Astrocyte of the cerebellum (primary cell): ENCODE data around the gene HDAC4.

Experiments
- DNase-seq: peaks from one replicate; pipeline ENCODE4 v3.0.0-alpha.2; 2011; ENCODE audit warnings: low read depth
- H3K4me3 ChIP-seq: 2 replicates; pipeline ENCODE4 v1.5.1; 2011; ENCODE audit warnings: mild to moderate bottlenecking, low read depth, low read length, moderate library complexity
- CTCF ChIP-seq: IDR thresholded peaks from 2 replicates; pipeline ENCODE4 v1.5.1; 2012; ENCODE audit warnings: low read length, low read depth, moderate library complexity, mild to moderate bottlenecking; ENCODE audit errors: missing control alignments
- in situ Hi-C: cut with HindIII; loops from 2 replicates; pipeline ENCODE4 v1.10.0; 2017; ENCODE audit warnings: low sequenced_read_pairs

The HDAC4 gene

GRCh38 chr2:239393941-239394340, 6.9 kb downstream of the HDAC4 start:
- no peak for DNase-seq
- no peak overlapping the region for H3K4me3 ChIP-seq
- TF ChIP-seq CTCF: no peak
- in situ Hi-C loops: no loop called here

- TF ChIP-seq CTCF: no peak
- DNase-seq: no peak
- in situ Hi-C loops: no loop called here
- no peak overlapping the region for H3K4me3 ChIP-seq
Observed at GRCh38 chr2:239393388-239393940, 7.4 kb downstream of the HDAC4 start.

GRCh38 chr2:239392688-239393387, 8.0 kb downstream of the HDAC4 start:
- TF ChIP-seq CTCF: no peak

GRCh38 chr2:239392072-239392357, 8.8 kb downstream of the HDAC4 start:
- TF ChIP-seq CTCF: no peak
- DNase-seq: no peak
- in situ Hi-C loops: no loop called here
- no peak overlapping the region for H3K4me3 ChIP-seq

More at GRCh38 chr2:239392688-239393387, 8.0 kb downstream of the HDAC4 start:
- no peak for DNase-seq
- in situ Hi-C loops: no loop called here
- H3K4me3 ChIP-seq: no peak overlapping the region

- in situ Hi-C loops: no loop called here
- H3K4me3 ChIP-seq: no peak overlapping the region
- no peak for DNase-seq
- no peak for TF ChIP-seq CTCF
Observed at GRCh38 chr2:239391286-239392071, 9.3 kb downstream of the HDAC4 start.

- TF ChIP-seq CTCF: no peak
- no peak overlapping the region for H3K4me3 ChIP-seq
- DNase-seq: no peak
- in situ Hi-C loops: no loop called here
Observed at GRCh38 chr2:239390546-239391285, 10.1 kb downstream of the HDAC4 start.
